DMS79 (cell line): ENCODE data around the gene GRAMD1B.
A peak's percentile ranks its signal among the peaks of the same experiment; 100 is the strongest.
"Not testable (repeated sequence)": the region's sequence is repeated elsewhere in the genome, so short reads cannot be mapped to it uniquely, and the experiment has no call there.

Source experiments
- DNase-seq: peaks from one replicate; lab custom pipeline; 2025; lab: John Stamatoyannopoulos, UW

Gene GRAMD1B

GRCh38 chr11:123443851-123444623 is 14.0 kb downstream of the GRAMD1B start:
- no peak for DNase-seq

GRCh38 chr11:123448823-123449222 is 18.8 kb downstream of the GRAMD1B start:
- DNase-seq = peak; percentile 26

GRCh38 chr11:123449436-123449835 is 19.4 kb downstream of the GRAMD1B start:
- DNase-seq = no peak

GRCh38 chr11:123450623-123451022 is 20.6 kb downstream of the GRAMD1B start:
- DNase-seq = no peak

GRCh38 chr11:123451183-123451781 is 21.2 kb downstream of the GRAMD1B start:
- DNase-seq = no peak

- DNase-seq = no peak
Observed at GRCh38 chr11:123452794-123453193, 22.7 kb downstream of the GRAMD1B start.

- DNase-seq = no peak
Observed at GRCh38 chr11:123454060-123454651, 24.1 kb downstream of the GRAMD1B start.

- no peak for DNase-seq
Observed at GRCh38 chr11:123454796-123455195, 24.7 kb downstream of the GRAMD1B start.

GRCh38 chr11:123456448-123456847 is 26.4 kb downstream of the GRAMD1B start:
- DNase-seq = not testable (repeated sequence)

GRCh38 chr11:123457187-123457770 is 27.2 kb downstream of the GRAMD1B start:
- no peak for DNase-seq

GRCh38 chr11:123458501-123458900 is 28.4 kb downstream of the GRAMD1B start:
- DNase-seq = no peak

GRCh38 chr11:123460012-123460700 is 30.1 kb downstream of the GRAMD1B start:
- peak; percentile 39 for DNase-seq

GRCh38 chr11:123461164-123461563 is 31.1 kb downstream of the GRAMD1B start:
- peak; percentile 81 for DNase-seq

- not testable (repeated sequence) for DNase-seq
Observed at GRCh38 chr11:123465667-123466066, 35.6 kb downstream of the GRAMD1B start.

- not testable (repeated sequence) for DNase-seq
Observed at GRCh38 chr11:123466172-123466571, 36.1 kb downstream of the GRAMD1B start.

- peak; percentile 31 for DNase-seq
Observed at GRCh38 chr11:123469089-123469488, 39.0 kb downstream of the GRAMD1B start.

- no peak for DNase-seq
Observed at GRCh38 chr11:123469586-123469985, 39.5 kb downstream of the GRAMD1B start.

GRCh38 chr11:123470842-123471241 is 40.8 kb downstream of the GRAMD1B start:
- DNase-seq = no peak

- DNase-seq = peak; percentile 80
Observed at GRCh38 chr11:123472236-123472935, 42.3 kb downstream of the GRAMD1B start.

GRCh38 chr11:123473941-123474677 is 44.0 kb downstream of the GRAMD1B start:
- no peak for DNase-seq

- DNase-seq = no peak
Observed at GRCh38 chr11:123474994-123475393, 44.9 kb downstream of the GRAMD1B start.
